Activated B cell treated with CpG ODN at 0.5 μM for 24 hours (primary cell): ENCODE measurements around the gene COL18A1. TPM values are rescaled to one million over a fixed set of nuclear protein-coding genes. Genes with fewer than 3 reads are reported as not detected.
"Not testable (repeated sequence)": the region's sequence is repeated elsewhere in the genome, so short reads cannot be mapped to it uniquely, and the experiment has no call there.

Source experiments
- ATAC-seq: fragments of 200-7000 bp; cut with Tn5 transposase; one replicate; pipeline ENCODE4 v1.10.0; 2021; ENCODE audit warnings: low read depth, mild to moderate bottlenecking, moderate library complexity
- CTCF ChIA-PET: fragments of 350-600 bp; sonication (Branson Sonifier 250); formaldehyde crosslinking; loops from one replicate; lab custom pipeline; 2021; ENCODE audit warnings: antibody characterized with exemption; lab: Charles Lee
- POLR2A ChIA-PET: fragments of 350-600 bp; sonication (Branson Sonifier 250); formaldehyde crosslinking; loops from one replicate; lab custom pipeline; 2021; ENCODE audit warnings: antibody characterized with exemption; lab: Charles Lee
- DNase-seq: peaks from one replicate; pipeline ENCODE4 v3.0.0; 2022
- H3K27ac Mint-ChIP-seq: one replicate; pipeline ENCODE4 v1.8.0; 2020; ENCODE audit warnings: mixed read lengths
- H3K27me3 Mint-ChIP-seq: one replicate; pipeline ENCODE4 v1.8.0; 2021; ENCODE audit warnings: mixed read lengths
- H3K36me3 Mint-ChIP-seq: one replicate; pipeline ENCODE4 v1.8.0; 2021; ENCODE audit warnings: low read depth, mixed read lengths
- H3K4me1 Mint-ChIP-seq: one replicate; pipeline ENCODE4 v1.8.0; 2021; ENCODE audit warnings: mixed read lengths
- H3K4me3 Mint-ChIP-seq: one replicate; pipeline ENCODE4 v1.8.0; 2020; ENCODE audit warnings: mild to moderate bottlenecking, mixed read lengths
- H3K9me3 Mint-ChIP-seq: one replicate; pipeline ENCODE4 v1.8.0; 2020; ENCODE audit warnings: mixed read lengths
- CTCF ChIP-seq: fragments of 200-600 bp; IDR thresholded peaks from one replicate; pipeline ENCODE4 v1.8.0; 2022; ENCODE audit warnings: antibody characterized with exemption, mild to moderate bottlenecking
- intact Hi-C: fragments of 100-400 bp; cut with micrococcal nuclease; formaldehyde crosslinking; loops from one replicate; pipeline ENCODE4 v1.15.1; 2024
- total RNA-seq: library from RNA; stranded (reverse); gene quantifications from 2 replicates; pipeline ENCODE4 v1.2.3, GENCODE V29; 2022

Gene COL18A1
- total RNA-seq, 1 donor from 2014 or later, result 1.6 TPM

- H3K9me3 Mint-ChIP-seq, result no peaks in the 10 kb centered on the region
- no peak overlapping the region for H3K27ac Mint-ChIP-seq
- ATAC-seq, result no peak
- POLR2A ChIA-PET, result no interaction called here
- TF ChIP-seq CTCF, result no peak
- H3K27me3 Mint-ChIP-seq, result peaks cover 3% of the 10 kb centered on the region
- no peaks in the 10 kb centered on the region for H3K36me3 Mint-ChIP-seq
- CTCF ChIA-PET, result no interaction called here
- no peak overlapping the region for H3K4me3 Mint-ChIP-seq
- no peaks in the 10 kb centered on the region for H3K4me1 Mint-ChIP-seq
- DNase-seq, result no peak
- intact Hi-C loops, result no loop called here
Observed at GRCh38 chr21:45499201-45499750, 94.3 kb downstream of the COL18A1 start.

GRCh38 chr21:45499970-45500577 is 95.1 kb downstream of the COL18A1 start:
- CTCF ChIA-PET, result no interaction called here
- no peak overlapping the region for H3K4me3 Mint-ChIP-seq
- H3K4me1 Mint-ChIP-seq, result no peaks in the 10 kb centered on the region
- POLR2A ChIA-PET, result no interaction called here
- H3K36me3 Mint-ChIP-seq, result no peaks in the 10 kb centered on the region
- TF ChIP-seq CTCF, result no peak
- no peaks in the 10 kb centered on the region for H3K9me3 Mint-ChIP-seq
- H3K27ac Mint-ChIP-seq, result no peak overlapping the region
- no peak for DNase-seq
- intact Hi-C loops, result no loop called here
- H3K27me3 Mint-ChIP-seq, result peaks cover 3% of the 10 kb centered on the region
- ATAC-seq, result no peak

GRCh38 chr21:45501081-45502005 is 96.4 kb downstream of the COL18A1 start:
- H3K4me1 Mint-ChIP-seq, POLR2A ChIA-PET, intact Hi-C loops, ATAC-seq, H3K36me3 Mint-ChIP-seq, H3K9me3 Mint-ChIP-seq, CTCF ChIA-PET, DNase-seq, H3K4me3 Mint-ChIP-seq, H3K27me3 Mint-ChIP-seq, H3K27ac Mint-ChIP-seq: not testable (repeated sequence)

- H3K9me3 Mint-ChIP-seq, result no peaks in the 10 kb centered on the region
- POLR2A ChIA-PET, result no interaction called here
- CTCF ChIA-PET, result no interaction called here
- TF ChIP-seq CTCF, result no peak
- DNase-seq, result no peak
- no peak for ATAC-seq
- no peak overlapping the region for H3K4me3 Mint-ChIP-seq
- H3K27me3 Mint-ChIP-seq, result peaks cover 3% of the 10 kb centered on the region
- intact Hi-C loops, result no loop called here
- H3K36me3 Mint-ChIP-seq, result no peaks in the 10 kb centered on the region
- H3K4me1 Mint-ChIP-seq, result no peaks in the 10 kb centered on the region
- no peak overlapping the region for H3K27ac Mint-ChIP-seq
Observed at GRCh38 chr21:45502006-45502345, 97.0 kb downstream of the COL18A1 start.

- no peak for DNase-seq
- no peaks in the 10 kb centered on the region for H3K36me3 Mint-ChIP-seq
- no peak for ATAC-seq
- no peak for TF ChIP-seq CTCF
- peaks cover 3% of the 10 kb centered on the region for H3K27me3 Mint-ChIP-seq
- POLR2A ChIA-PET, result no interaction called here
- CTCF ChIA-PET, result no interaction called here
- no peak overlapping the region for H3K27ac Mint-ChIP-seq
- no peaks in the 10 kb centered on the region for H3K9me3 Mint-ChIP-seq
- intact Hi-C loops, result no loop called here
- H3K4me1 Mint-ChIP-seq, result no peaks in the 10 kb centered on the region
- H3K4me3 Mint-ChIP-seq, result no peak overlapping the region
Observed at GRCh38 chr21:45502600-45502999, 97.6 kb downstream of the COL18A1 start.

GRCh38 chr21:45503226-45503625 is 98.3 kb downstream of the COL18A1 start:
- POLR2A ChIA-PET, intact Hi-C loops, H3K27ac Mint-ChIP-seq: not testable (repeated sequence)

More at GRCh38 chr21:45503226-45503625, 98.3 kb downstream of the COL18A1 start:
- ATAC-seq, H3K36me3 Mint-ChIP-seq, H3K9me3 Mint-ChIP-seq, H3K27me3 Mint-ChIP-seq, H3K4me1 Mint-ChIP-seq, CTCF ChIA-PET, DNase-seq, H3K4me3 Mint-ChIP-seq: not testable (repeated sequence)
